Common myeloid progenitor, CD34-positive (primary cell): ENCODE results near the gene ZFAND6.
"Not testable (repeated sequence)": the region's sequence is repeated elsewhere in the genome, so short reads cannot be mapped to it uniquely, and the experiment has no call there.

Source experiments
- CTCF ChIA-PET: fragments of 350-600 bp; sonication (Branson Sonifier 250); formaldehyde crosslinking; loops from one replicate; lab custom pipeline; 2021; ENCODE audit warnings: antibody characterized with exemption; lab: Charles Lee
- POLR2A ChIA-PET: fragments of 350-600 bp; sonication (Branson Sonifier 250); formaldehyde crosslinking; loops from one replicate; lab custom pipeline; 2021; ENCODE audit warnings: antibody characterized with exemption; lab: Charles Lee
- DNase-seq, 3 donors: peaks; one replicate each; pipeline versions ENCODE4 v3.0.0 to v3.0.0-alpha.2; 2013
- H3K27ac ChIP-seq, 2 experiments: 1 replicate in 1 of 2; 2 replicates in 1 of 2; pipeline ENCODE4 v1.7.0; 2013; ENCODE audit warnings: inconsistent platforms in 2 of 2, low read length in 2 of 2, mild to moderate bottlenecking in 2 of 2, low read depth in 1 of 2, moderate library complexity in 1 of 2; ENCODE audit not compliant: severe bottlenecking in 2 of 2, insufficient read depth in 1 of 2, poor library complexity in 1 of 2
- H3K27me3 ChIP-seq, 5 experiments: replicated peaks in 2 of 5; 1 replicate in 3 of 5; 2 replicates in 2 of 5; pipeline versions ENCODE4 v1.6.1 to v1.7.0; 2013; ENCODE audit warnings: low read length in 4 of 5, mild to moderate bottlenecking in 2 of 5, moderate library complexity in 2 of 5, inconsistent platforms in 1 of 5; ENCODE audit not compliant: insufficient read depth in 5 of 5, control insufficient read depth in 4 of 5
- H3K36me3 ChIP-seq, 4 experiments: 1 replicate in 2 of 4; 2 replicates in 2 of 4; pipeline versions ENCODE4 v1.6.1 to v1.7.0; 2013; ENCODE audit warnings: low read length in 3 of 4, control low read depth in 1 of 4, mild to moderate bottlenecking in 1 of 4; ENCODE audit not compliant: control insufficient read depth in 4 of 4, insufficient read depth in 4 of 4
- H3K4me1 ChIP-seq, 4 experiments: 1 replicate in 3 of 4; 2 replicates in 1 of 4; pipeline versions ENCODE4 v1.6.1 to v1.7.1; 2013; ENCODE audit warnings: low read length in 3 of 4, mild to moderate bottlenecking in 3 of 4, control low read depth in 1 of 4, inconsistent platforms in 1 of 4, moderate library complexity in 1 of 4; ENCODE audit not compliant: control insufficient read depth in 4 of 4, insufficient read depth in 4 of 4; ENCODE audit errors: control extremely low read depth in 1 of 4
- H3K4me3 ChIP-seq, 7 experiments: 1 replicate in 4 of 7; 2 replicates in 3 of 7; pipeline versions ENCODE4 v1.5.1 to v1.7.0; 2013; ENCODE audit warnings: mild to moderate bottlenecking in 7 of 7, low read length in 6 of 7, moderate library complexity in 6 of 7, inconsistent platforms in 2 of 7, low read depth in 2 of 7, control low read depth in 1 of 7; ENCODE audit not compliant: insufficient read depth in 4 of 7, control insufficient read depth in 1 of 7; ENCODE audit errors: extremely low read depth in 1 of 7
- H3K9me3 ChIP-seq, 5 experiments: 1 replicate in 4 of 5; 2 replicates in 1 of 5; pipeline versions ENCODE4 v1.6.1 to v1.7.1; 2013; ENCODE audit warnings: low read length in 4 of 5, mild to moderate bottlenecking in 2 of 5, inconsistent platforms in 1 of 5, low read depth in 1 of 5, moderate library complexity in 1 of 5; ENCODE audit not compliant: control insufficient read depth in 4 of 5, insufficient read depth in 2 of 5; ENCODE audit errors: control extremely low read depth in 1 of 5
- WGBS: methylation state at CpG from one replicate; pipeline ENCODE4 v1.1.5; 2013; ENCODE audit not compliant: insufficient coverage; 5-methylcytosine and 5-hydroxymethylcytosine counted together

ZFAND6 gene

GRCh38 chr15:80045219-80045618 lies 14.3 kb upstream of the ZFAND6 start:
- 96% methylated on average over 7 of the region's 10 CpGs for WGBS
- H3K4me1 ChIP-seq, H3K27ac ChIP-seq, H3K9me3 ChIP-seq, DNase-seq, H3K36me3 ChIP-seq, H3K4me3 ChIP-seq, H3K27me3 ChIP-seq, CTCF ChIA-PET, POLR2A ChIA-PET: not testable (repeated sequence)

GRCh38 chr15:80049046-80049445 lies 10.4 kb upstream of the ZFAND6 start:
- CTCF ChIA-PET = no interaction called here
- Histone ChIP-seq H3K36me3 (no peaks in the 10 kb centered on the region), H3K4me1 (peaks cover 3 to 14% (median 9%) of the 10 kb centered on the region in 4 experiments), H3K27me3 (no peaks in the 10 kb centered on the region), H3K27ac (no peak overlapping the region), H3K4me3 (no peak overlapping the region), H3K9me3 (no peaks in the 10 kb centered on the region)
- no peak for DNase-seq
- POLR2A ChIA-PET = no interaction called here
- WGBS = no CpG with 5 or more reads among the region's 2 CpGs

- POLR2A ChIA-PET = interaction anchor here (0.6 kb wide), 1 partner anchor 18 kb away, joined by 3 read pairs; no protein-coding TSS in a partner anchor
- Histone ChIP-seq H3K27me3 (no peaks in the 10 kb centered on the region), H3K9me3 (no peaks in the 10 kb centered on the region), H3K27ac (peak overlapping the region in 1 of 2 experiments; percentile 34), H3K36me3 (no peaks in the 10 kb centered on the region), H3K4me3 (no peak overlapping the region), H3K4me1 (peaks cover 3 to 18% (median 11%) of the 10 kb centered on the region in 4 experiments)
- no peak for DNase-seq
- 77% methylated on average over 5 of the region's 6 CpGs for WGBS
- CTCF ChIA-PET = interaction anchor here (2.1 kb wide), 1 partner anchor 10 kb away, joined by 5 read pairs; no protein-coding TSS in a partner anchor
Measured at GRCh38 chr15:80052597-80053304, 6.7 kb upstream of the ZFAND6 start.

GRCh38 chr15:80055933-80056332 lies 3.5 kb upstream of the ZFAND6 start:
- no peaks in the 10 kb centered on the region for H3K9me3 ChIP-seq
- no peaks in the 10 kb centered on the region for H3K27me3 ChIP-seq
- CTCF ChIA-PET = interaction anchor here (1.0 kb wide), 1 partner anchor 57 kb away, joined by 3 read pairs; no protein-coding TSS in a partner anchor
- DNase-seq = no peak
- H3K4me1 ChIP-seq = peaks cover 7 to 31% (median 20%) of the 10 kb centered on the region in 4 experiments
- no peak overlapping the region for H3K4me3 ChIP-seq
- no peaks in the 10 kb centered on the region for H3K36me3 ChIP-seq
- POLR2A ChIA-PET = no interaction called here
- H3K27ac ChIP-seq = no peak overlapping the region
- no CpG with 5 or more reads among the region's 2 CpGs for WGBS

GRCh38 chr15:80058044-80058443 lies 1.4 kb upstream of the ZFAND6 start:
- H3K4me3 ChIP-seq = no peak overlapping the region
- H3K9me3 ChIP-seq = no peaks in the 10 kb centered on the region
- no peaks in the 10 kb centered on the region for H3K36me3 ChIP-seq
- ChIA-PET POLR2A (no interaction called here), CTCF (no interaction called here)
- H3K27ac ChIP-seq = no peak overlapping the region
- no peak for DNase-seq
- H3K27me3 ChIP-seq = no peaks in the 10 kb centered on the region
- H3K4me1 ChIP-seq = peaks cover 14 to 41% (median 25%) of the 10 kb centered on the region in 4 experiments
- 74% methylated on average over 5 of the region's 6 CpGs for WGBS

GRCh38 chr15:80059786-80060355 lies 395 bp downstream of the ZFAND6 start:
- 0% methylated on average over 50 of the region's 72 CpGs for WGBS
- Histone ChIP-seq H3K27ac (peak overlapping the region; percentile 93 to 94), H3K4me3 (peak overlapping the region; percentile 80 to 95 (median 85)), H3K36me3 (peaks cover 0 to 2% (median 0%) of the 10 kb centered on the region in 4 experiments), H3K27me3 (no peaks in the 10 kb centered on the region), H3K9me3 (no peaks in the 10 kb centered on the region), H3K4me1 (peaks cover 11 to 33% (median 20%) of the 10 kb centered on the region in 4 experiments)
- ChIA-PET CTCF (interaction anchor here (0.7 to 3.1 kb wide), 7 partner anchors 12 to 113 kb away, joined by 3 to 11 read pairs (median 4); no protein-coding TSS in a partner anchor), POLR2A (interaction anchor here (0.6 kb wide), 1 partner anchor 726 kb away, joined by 3 read pairs; no protein-coding TSS in a partner anchor)
- DNase-seq = peak; percentile 66 to 88 (median 83)
